Measurements from ENCODE around the gene KRT20.
"Not testable (repeated sequence)": the region's sequence is repeated elsewhere in the genome, so short reads cannot be mapped to it uniquely, and the experiment has no call there.

The KRT20 gene

GRCh38 chr17:40900809-40901356, 15.8 kb upstream of the KRT20 start:
- no peak for DNase-seq (ENCODE audit: low read depth)

GRCh38 chr17:40896916-40897455, 11.9 kb upstream of the KRT20 start:
- no peak for DNase-seq (ENCODE audit: low read depth)

- DNase-seq (ENCODE audit: low read depth), result no peak
These were observed 10.2 kb upstream of the KRT20 start for GRCh38 chr17:40895106-40895730.

GRCh38 chr17:40888196-40888720, 3.2 kb upstream of the KRT20 start:
- DNase-seq (ENCODE audit: low read depth), result no peak

- peak; percentile 72 for DNase-seq (ENCODE audit: low read depth)
These were observed 1.0 kb upstream of the KRT20 start for GRCh38 chr17:40886090-40886489.

- DNase-seq (ENCODE audit: low read depth), result no peak
These were observed 1.3 kb downstream of the KRT20 start for GRCh38 chr17:40883626-40884334.

- no peak for DNase-seq (ENCODE audit: low read depth)
These were observed 2.0 kb downstream of the KRT20 start for GRCh38 chr17:40883031-40883430.

- no peak for DNase-seq (ENCODE audit: low read depth)
These were observed 6.0 kb downstream of the KRT20 start for GRCh38 chr17:40879026-40879425.

- no peak for DNase-seq (ENCODE audit: low read depth)
These were observed 7.0 kb downstream of the KRT20 start for GRCh38 chr17:40878044-40878443.

GRCh38 chr17:40873801-40874200, 11.2 kb downstream of the KRT20 start:
- no peak for DNase-seq (ENCODE audit: low read depth)

- peak; percentile 13 for DNase-seq (ENCODE audit: low read depth)
These were observed 11.8 kb downstream of the KRT20 start for GRCh38 chr17:40873255-40873654.

- DNase-seq (ENCODE audit: low read depth), result no peak
These were observed 12.6 kb downstream of the KRT20 start for GRCh38 chr17:40872416-40872815.

GRCh38 chr17:40871316-40871715, 13.7 kb downstream of the KRT20 start:
- DNase-seq (ENCODE audit: low read depth), result no peak

- no peak for DNase-seq (ENCODE audit: low read depth)
These were observed 14.9 kb downstream of the KRT20 start for GRCh38 chr17:40870136-40870535.

- no peak for DNase-seq (ENCODE audit: low read depth)
These were observed 18.2 kb downstream of the KRT20 start, which contains the start of gene KRT12 for GRCh38 chr17:40866838-40867237. Gene KRT12 (minus strand): TSS chr17:40867223. CDS start chr17:40867186, 37 bp downstream.

- peak; percentile 24 for DNase-seq (ENCODE audit: low read depth)
These were observed 20.2 kb downstream of the KRT20 start for GRCh38 chr17:40864661-40865390.

- DNase-seq (ENCODE audit: low read depth), result no peak
These were observed 21.9 kb downstream of the KRT20 start for GRCh38 chr17:40862985-40863733.

GRCh38 chr17:40859536-40859935, 25.5 kb downstream of the KRT20 start:
- DNase-seq (ENCODE audit: low read depth), result no peak

GRCh38 chr17:40858667-40859066, 26.4 kb downstream of the KRT20 start:
- not testable (repeated sequence) for DNase-seq (ENCODE audit: low read depth)

- no peak for DNase-seq (ENCODE audit: low read depth)
These were observed 27.5 kb downstream of the KRT20 start for GRCh38 chr17:40857535-40857934.

GRCh38 chr17:40854175-40854814, 30.7 kb downstream of the KRT20 start:
- DNase-seq (ENCODE audit: low read depth), result peak; percentile 96

All from ELR (cell line).